GM20431 (cell line): ENCODE data around the gene NDST4.

Source experiments
- in situ Hi-C: fragments of 300-500 bp; cut with MseI, MboI; formaldehyde crosslinking; loops from one replicate; pipeline ENCODE4 v1.15.0; 2020; ENCODE audit warnings: low sequenced_read_pairs; ENCODE audit not compliant: unreplicated experiment

NDST4 gene

GRCh38 chr4:114811564-114812301, 301.7 kb downstream of the NDST4 start:
- in situ Hi-C loops, result no loop called here

GRCh38 chr4:114807759-114808404, 305.5 kb downstream of the NDST4 start:
- in situ Hi-C loops, result no loop called here

GRCh38 chr4:114807357-114807756, 306.1 kb downstream of the NDST4 start:
- in situ Hi-C loops, result no loop called here

GRCh38 chr4:114791976-114792375, 321.4 kb downstream of the NDST4 start:
- in situ Hi-C loops, result no loop called here

- in situ Hi-C loops, result no loop called here
Measured at GRCh38 chr4:114785570-114785969, 327.9 kb downstream of the NDST4 start.

- in situ Hi-C loops, result no loop called here
Measured at GRCh38 chr4:114783215-114783595, 330.2 kb downstream of the NDST4 start.

- in situ Hi-C loops, result no loop called here
Measured at GRCh38 chr4:114782415-114783214, 330.8 kb downstream of the NDST4 start.

GRCh38 chr4:114780205-114780604, 333.2 kb downstream of the NDST4 start:
- in situ Hi-C loops, result no loop called here
